Measurements from ENCODE around the gene HS6ST2.
A peak's percentile ranks its signal among the peaks of the same experiment; 100 is the strongest.

- TF ChIP-seq POLR2AphosphoS5 (IDR thresholded peaks at IDR 0.05) (no peak), CTCF (IDR thresholded peaks at IDR 0.05) (peak in 1 of 5 experiments; percentile 5), POLR2A (IDR thresholded peaks at IDR 0.05) (no peak)
Measured at GRCh38 chrX:132716006-132716405, 242.4 kb downstream of the HS6ST2 start.
